ENCODE data around the gene EHMT1.
A peak's percentile ranks its signal among the peaks of the same experiment; 100 is the strongest.
"Not testable (repeated sequence)": the region's sequence is repeated elsewhere in the genome, so short reads cannot be mapped to it uniquely, and the experiment has no call there.

The EHMT1 gene

DNA sequence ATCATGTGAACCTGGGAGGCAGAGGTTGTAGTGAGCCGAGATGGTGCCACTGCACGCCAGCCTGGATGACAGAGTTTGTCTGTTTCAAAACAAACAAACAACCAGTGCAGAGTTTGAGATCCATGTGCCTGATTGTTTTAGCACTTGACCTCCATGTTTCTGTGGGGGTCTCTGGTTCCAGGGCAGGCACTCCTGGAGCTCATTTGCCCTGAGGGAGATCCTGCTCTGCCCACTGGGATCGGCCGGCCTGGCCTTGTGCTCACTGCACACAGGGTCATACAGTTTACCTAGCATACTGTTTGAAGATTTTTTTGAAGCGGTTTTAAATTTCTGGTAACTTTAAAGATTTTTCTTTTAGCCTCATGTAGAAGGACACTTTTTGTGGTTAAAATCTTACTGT lies 78.4 kb downstream of the EHMT1 start:
- DNase-seq = no peak

DNA sequence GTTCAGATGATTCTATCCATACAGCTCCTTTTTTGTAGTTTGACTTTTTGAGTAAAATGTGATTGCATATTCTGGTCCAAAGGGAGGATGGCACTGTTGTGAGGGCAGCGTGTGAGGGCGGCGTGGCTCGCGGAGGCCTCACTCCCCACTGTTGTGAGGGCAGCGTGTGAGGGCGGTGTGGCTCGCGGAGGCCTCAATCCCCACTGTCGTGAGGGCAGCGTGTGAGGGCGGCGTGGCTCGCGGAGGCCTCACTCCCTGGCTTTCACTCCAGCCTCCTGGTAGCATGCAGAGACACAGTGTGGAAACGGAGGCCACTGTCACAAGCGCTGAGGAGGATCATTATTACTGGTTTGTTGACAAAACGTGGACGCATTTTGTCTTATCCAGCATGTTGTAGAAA lies 79.0 kb downstream of the EHMT1 start:
- no peak for DNase-seq

DNA sequence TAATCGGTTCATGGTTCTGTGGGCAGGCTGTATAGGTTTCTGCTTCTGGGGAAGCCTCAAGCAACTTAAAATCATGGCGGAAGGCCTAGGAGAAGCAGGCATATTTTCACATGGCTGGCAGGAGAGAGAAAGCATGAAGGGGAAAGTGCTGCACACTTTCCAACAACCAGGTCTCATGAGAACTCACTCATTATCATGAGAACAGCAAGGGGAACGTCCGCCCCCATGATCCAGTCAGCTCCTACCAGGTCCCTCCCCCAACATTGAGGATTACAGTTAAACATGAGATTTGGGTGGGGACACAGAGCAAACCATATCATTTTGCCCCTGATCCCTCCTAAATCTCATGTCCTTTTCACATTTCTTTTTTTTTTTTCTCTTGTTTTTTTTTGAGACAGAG lies 82.1 kb downstream of the EHMT1 start:
- no peak for DNase-seq

DNA sequence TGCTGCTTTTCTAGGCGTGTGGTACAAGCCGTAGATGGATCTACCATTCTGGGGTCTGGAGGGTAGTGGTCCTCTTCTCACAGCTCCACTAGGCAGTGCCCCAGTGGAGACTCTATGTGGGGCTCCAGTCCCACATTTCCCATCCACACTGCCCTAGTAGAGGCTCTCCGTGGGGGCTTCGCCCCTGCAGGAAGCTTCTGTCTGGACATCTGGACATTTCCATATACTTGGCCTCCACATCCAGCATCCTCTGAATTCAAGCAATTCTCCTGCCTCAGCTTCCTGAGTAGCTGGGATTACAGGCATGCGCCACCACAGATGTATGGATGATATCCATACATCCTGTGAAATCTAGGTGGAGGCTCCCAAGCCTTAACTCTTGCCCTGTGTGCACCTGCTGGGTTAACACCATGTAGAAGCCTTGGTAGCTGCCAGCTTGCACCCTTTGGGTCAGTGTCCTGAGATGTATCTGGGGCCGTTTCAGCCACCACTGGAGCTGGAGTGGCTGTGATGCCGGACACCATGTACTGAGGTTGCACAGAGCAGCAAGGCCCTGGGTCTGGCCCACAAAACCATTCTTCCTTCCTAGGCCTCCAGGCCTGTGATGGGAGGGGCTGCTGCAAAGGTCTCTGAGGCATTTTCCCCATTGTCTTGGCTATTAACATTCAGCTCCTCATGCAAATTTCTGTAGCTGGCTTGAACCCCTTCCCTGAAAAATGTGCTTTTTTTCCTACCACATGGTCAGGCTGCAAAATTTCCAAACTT lies 84.0 kb downstream of the EHMT1 start:
- no peak for DNase-seq

DNA sequence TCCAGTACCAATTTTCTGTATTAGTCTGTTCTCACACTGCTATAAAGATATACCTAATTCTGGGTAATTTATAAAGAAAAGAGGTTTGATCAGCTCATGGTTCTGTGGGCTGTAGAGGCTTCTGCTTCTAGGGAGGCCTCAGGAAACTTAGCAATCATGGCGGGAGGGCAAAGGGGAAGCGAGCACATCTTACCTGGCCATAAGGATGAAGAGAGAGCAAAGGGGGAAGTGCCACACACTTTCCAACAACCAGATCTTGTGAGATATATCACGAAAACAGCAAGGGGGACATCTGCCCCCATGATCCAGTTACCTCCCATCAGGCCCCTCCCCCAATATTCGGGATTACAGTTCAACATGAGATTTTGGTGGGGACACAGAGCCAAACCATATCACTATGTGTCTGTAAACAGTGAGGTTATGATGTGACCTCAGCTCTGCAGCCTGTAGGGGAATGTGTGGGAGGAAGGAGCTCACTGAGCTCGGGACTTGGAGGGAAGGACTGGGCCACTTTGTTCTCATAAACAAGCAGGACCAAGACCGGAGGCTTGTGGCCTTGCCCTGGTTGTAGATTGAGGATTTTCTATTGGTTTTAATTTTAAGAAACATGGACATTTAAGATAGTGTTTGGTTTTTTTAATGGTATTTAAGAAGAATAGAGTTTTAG lies 85.2 kb downstream of the EHMT1 start:
- DNase-seq = no peak

DNA sequence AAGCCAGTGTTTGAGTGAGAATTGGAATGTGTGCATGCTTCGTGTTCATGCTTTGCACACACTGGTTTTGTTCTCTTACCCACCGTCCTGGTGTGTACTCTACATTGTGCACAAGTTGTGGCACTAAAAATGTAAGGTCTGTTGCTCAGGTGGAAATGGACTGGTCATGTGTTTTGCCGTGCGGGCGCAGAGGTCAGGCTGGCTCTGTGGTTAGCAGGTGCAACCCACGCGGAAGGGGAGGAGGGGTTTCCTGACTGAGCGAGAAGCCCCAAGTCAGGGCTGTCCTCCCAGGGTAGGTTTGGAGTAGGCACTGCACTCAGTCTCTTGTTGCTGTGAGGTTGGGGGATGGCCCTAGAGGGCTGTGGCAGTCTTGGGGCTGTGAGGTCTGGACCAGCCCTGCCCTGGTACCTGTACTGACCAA lies 86.6 kb downstream of the EHMT1 start:
- DNase-seq = no peak

DNA sequence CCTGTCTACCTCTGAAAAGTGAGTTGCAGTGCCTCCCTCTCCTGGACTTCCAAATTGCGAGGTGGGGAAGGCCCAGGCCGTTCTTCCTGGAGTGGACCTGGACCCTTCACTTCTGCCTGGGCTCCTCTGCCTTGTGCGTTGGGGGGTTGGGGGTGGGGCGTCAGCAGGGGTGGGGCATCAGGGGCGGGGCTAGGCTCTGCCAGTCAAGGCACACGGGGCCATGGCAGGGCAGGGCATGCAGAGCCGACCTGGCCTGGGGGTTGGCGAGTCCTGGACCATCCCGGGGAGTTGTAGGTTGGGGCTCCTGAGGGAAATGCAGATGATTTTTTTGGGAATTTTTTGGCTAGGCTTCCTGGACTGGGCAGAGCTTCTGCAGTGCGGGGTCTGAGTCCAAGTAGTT lies 87.1 kb downstream of the EHMT1 start:
- no peak for DNase-seq

DNA sequence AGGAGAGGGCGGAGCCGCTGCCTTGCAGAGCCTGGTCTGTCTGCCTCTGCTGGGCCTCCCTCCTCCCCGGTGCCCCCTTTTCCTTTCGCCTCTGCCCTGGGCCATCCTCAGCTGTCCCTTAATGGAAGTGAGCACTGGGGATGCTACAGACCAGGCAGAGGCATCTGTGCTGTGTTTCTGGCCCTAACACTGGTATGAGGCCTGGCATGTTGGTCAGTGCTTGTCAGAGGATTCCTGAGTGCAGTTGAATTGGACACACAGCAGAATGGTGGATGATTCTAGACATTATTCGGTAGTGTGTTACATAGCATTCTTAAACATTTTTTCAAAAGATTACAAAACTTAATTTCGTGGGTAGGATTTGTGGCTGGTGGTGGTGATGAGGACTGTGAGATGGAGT lies 88.6 kb downstream of the EHMT1 start:
- no peak for DNase-seq

DNA sequence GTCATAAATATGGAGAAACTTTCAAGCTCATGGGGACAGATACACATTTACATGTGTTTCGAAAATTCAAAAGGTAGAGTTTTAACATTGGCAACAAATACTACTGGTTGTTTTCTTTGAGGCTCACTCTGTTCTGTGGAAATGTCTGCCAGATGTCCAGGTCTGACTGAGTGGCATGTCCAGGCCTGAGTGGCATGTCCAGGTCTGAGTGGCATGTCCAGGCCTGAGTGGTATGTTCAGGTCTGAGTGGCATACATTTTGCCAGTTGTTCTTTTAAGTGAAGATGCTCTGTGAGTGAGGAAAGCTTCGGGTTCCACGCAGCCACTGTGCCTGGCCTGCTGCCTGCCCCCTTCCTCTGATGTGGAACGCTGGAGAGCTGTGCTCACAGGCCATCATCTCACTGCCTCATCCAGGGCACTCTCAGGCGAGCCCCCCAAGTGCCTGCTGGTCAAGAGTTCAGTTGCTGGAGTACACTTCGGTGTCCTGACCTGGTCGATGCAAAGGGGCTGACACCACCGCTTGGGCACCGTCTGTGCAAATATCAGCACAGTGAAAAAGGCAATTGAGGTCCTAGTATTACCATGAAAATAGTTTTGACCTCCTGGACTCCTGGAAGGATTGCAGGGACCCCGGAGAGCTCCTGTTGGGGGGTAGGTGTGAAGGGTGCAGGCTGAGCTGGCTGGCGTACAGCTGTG lies 89.9 kb downstream of the EHMT1 start:
- no peak for DNase-seq

DNA sequence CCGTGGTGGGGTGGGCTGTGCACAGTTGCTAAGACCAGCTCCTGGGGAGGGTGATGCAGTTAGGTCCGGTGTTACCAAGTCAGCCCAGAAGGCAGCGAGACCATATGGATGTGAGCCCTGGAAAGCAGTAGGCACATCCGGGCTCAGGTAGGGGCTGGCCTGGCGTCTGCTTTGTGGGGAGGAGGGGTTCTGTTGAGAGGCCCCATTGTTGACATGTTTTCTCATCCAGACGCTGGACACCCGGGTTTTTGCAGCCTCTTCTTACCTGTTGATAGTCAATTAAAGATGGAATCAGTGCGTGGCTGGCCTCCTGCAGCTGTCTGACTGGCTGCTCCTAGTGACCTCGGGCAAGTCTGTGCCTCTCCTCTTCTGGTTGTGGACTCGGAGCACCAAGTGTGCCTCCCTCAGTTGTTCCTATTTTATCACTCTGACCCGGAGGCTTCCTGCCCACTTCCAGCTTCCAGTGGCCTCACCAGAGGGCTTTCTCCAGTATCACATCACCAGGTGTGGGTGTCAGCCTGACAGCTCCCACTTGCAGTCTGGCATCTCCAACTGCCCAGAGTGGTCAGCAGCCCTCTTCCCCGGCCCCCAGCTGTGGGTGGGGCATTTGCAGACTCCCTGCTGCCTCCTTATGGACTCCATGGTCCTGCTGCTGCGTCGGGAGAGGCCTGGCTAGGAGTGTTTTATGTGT lies 90.8 kb downstream of the EHMT1 start:
- DNase-seq = no peak

DNA sequence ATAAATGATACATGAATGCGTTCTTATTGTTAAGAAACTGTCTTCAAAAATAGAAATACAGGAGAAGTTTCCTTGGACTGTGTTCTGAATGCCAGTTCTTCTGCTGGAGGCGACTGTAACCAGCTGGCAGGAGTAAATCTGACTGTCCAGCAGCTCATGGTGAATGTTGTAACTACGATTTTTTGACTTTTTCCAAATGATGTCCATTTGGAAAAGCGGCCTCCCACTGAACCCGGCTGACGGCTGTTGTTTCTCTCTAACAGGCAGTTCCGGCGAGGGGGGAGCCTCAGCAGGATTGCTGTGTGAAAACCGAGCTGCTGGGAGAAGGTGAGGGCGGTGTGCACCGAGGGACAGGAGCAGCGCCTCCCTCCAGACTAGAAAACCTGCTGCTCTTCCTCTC lies 91.9 kb downstream of the EHMT1 start:
- DNase-seq = no peak

DNA sequence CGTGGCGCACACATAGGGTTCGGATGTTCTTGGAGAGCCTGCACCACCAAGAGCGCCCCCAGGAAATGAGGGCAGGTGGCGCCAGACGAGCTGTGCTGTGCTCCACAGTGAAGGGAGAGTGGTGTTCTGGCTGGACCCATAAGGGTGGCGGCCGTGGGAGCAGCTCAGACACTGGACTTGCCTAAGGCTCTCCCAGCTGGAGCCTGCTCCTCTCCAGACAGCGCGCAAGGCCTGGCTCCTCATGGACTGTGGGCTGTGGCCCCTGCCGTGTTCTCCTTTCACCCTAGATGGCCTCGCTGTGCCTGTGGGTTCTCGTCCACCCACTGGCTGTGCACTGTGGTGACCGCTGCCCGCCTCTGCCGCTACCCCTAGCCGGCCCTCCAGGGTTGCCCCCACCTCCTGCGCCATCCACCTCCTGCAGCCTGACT lies 92.9 kb downstream of the EHMT1 start:
- DNase-seq = no peak

DNA sequence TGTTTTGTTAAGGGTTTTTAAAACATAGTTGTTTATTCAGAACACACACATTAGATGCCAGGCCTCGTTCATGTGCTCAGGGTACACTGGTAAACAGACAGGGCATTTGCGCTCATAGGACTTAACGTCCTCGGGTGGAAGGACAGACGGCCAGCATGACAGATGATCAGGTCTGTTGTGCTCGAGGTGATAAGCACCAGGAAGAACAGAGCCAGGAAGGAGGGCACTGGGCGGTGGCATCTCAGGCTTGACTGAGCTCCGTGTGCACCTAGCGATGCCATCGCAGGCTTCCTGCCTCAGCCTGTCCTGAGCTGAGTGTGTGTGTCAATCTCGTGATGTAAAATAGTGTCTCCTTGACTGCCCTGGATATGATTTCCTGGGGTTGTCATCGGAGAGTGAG lies 96.5 kb downstream of the EHMT1 start:
- peak; percentile 56 for DNase-seq

DNA sequence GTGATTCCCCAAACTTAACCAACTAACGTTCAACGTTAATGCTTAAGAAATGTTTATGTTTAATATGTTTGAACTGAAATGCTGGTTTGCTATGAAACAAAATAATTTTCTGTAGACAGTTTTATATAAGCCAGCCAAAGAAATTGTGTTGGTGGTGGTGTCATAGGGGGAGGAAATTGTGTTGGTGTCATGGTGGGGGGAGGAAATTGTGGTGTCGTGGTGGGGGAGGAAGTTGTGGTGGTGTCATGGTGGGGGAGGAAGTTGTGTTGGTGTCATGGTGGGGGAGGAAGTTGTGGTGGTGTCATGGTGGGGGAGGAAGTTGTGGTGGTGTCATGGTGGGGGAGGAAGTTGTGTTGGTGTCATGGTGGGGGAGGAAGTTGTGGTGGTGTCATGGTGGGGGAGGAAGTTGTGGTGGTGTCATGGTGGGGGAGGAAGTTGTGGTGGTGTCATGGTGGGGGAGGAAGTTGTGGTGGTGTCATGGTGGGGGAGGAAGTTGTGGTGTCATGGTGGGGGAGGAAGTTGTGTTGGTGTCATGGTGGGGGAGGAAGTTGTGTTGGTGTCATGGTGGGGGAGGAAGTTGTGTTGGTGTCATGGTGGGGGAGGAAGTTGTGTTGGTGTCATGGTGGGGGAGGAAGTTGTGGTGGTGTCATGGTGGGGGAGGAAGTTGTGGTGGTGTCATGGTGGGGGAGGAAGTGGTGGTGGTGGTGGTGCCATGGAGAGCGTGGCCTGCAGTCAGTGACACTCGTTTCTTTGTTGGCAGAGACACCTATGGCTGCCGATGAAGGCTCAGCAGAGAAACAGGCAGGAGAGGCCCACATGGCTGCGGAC lies 97.3 kb downstream of the EHMT1 start:
- DNase-seq = not testable (repeated sequence)

DNA sequence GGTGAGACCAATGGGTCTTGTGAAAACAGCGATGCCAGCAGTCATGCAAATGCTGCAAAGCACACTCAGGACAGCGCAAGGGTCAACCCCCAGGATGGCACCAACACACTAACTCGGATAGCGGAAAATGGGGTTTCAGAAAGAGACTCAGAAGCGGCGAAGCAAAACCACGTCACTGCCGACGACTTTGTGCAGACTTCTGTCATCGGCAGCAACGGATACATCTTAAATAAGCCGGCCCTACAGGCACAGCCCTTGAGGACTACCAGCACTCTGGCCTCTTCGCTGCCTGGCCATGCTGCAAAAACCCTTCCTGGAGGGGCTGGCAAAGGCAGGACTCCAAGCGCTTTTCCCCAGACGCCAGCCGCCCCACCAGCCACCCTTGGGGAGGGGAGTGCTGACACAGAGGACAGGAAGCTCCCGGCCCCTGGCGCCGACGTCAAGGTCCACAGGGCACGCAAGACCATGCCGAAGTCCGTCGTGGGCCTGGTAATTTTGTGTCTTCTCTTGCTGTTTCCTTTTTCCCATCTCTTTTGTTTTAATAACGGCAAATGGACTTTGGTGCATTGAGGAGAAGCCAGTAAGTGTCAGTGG lies 98.0 kb downstream of the EHMT1 start:
- no peak for DNase-seq

DNA sequence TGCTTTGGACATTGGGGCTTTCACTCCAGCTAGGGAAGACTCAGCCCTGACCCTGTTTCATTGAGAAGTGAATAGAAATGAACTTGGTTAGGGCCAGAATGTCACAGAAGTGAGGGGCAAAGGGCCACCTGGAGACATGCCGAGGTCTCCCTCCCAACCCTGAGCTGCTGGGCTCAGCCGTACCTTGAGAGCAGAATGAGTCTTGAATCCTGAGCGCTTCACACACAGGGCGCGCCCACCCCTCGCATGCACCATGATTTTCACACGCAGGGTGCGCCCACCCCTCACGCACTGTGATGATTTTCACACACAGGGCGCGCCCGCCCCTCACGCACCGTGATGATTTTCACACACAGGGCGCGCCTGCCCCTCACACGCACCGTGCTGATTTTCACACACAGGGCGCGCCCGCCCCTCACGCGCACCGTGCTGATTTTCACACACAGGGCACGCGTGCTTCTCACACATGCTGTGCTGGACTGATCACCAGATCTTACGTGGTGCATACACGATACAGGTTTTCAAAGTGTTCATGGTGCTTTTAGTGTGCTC lies 99.0 kb downstream of the EHMT1 start:
- DNase-seq = no peak

DNA sequence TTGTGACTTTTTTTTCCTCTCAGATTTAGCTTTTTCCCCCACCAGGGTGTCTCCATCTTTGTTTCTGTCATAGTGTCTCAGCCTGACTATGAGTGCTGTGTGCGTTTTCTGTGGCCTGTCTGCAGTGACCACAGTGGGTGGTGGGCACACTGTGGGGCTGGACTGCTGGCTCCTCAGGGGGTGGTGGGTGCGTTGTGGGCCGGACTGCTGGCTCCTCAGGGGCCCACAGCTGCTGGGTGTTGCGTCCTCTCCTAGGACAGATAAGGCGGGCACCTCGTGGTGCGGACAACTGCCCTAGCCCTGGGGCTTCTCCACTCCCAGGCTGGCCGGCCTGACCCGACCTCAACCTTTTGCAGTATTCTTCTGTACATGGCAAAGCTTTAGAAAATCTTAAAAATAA lies 100.4 kb downstream of the EHMT1 start:
- DNase-seq = no peak

DNA sequence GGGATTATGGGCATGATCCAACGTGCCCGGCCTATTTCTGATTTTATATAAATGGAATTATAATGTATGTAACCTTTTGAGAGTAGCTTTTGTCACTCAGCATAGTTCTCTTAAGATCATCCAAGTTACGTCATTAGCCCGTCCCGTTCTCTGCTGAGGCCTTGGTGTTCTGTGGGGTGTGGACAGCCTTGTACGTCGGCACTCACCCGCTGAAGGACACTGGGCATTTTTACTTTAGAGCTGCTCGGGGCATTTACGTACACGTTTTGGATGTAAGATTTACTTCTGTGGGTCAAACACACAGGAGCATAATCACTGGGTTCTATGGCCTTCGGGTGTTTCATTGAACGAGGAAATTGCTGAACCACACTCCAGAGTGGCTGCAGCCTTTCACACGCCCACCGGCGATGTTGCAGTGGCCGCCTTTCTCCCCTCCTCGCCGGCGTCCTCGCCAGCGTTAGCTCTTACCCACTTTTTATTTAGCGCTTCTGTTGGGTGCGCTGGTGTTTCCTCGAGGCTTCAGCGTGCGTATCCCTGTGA lies 101.8 kb downstream of the EHMT1 start:
- no peak for DNase-seq

DNA sequence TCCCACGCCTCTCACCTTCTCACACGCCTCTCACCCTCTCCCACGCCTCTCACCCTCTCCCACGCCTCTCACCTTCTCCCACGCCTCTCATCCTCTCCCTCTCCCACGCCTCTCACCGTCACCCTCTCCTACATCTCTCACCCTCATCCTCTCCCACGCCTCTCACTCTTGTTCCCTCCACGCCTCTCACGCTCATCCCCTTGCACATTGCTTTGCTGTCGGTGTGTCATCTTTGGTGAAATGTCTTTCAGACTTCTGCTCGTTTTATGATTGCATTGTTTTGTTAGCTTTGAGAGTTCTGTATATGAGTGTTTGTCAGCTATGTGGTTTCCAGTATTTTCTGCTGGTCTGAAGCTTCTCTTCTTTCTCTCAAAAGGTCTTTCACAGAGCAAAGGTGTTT lies 102.7 kb downstream of the EHMT1 start:
- no peak for DNase-seq

DNA sequence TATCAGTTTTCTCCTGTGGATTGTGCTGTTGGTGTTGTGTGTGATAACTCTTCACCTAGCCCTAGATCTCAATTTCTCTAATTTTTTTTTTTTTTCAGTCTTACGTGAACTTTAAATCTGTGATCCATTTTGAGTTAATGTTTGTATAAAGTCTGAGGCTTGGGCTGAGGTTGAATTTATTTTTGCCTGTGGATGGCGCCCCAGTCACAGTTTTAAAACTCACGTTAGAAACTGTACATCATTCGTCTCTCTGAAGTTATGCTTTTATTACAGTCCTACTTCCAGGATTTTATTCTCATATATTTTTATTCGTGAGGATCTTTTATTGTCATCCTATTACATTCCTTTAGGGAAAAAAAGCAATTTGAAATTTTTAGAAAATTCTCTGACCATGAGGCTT lies 103.1 kb downstream of the EHMT1 start:
- DNase-seq = no peak

DNA sequence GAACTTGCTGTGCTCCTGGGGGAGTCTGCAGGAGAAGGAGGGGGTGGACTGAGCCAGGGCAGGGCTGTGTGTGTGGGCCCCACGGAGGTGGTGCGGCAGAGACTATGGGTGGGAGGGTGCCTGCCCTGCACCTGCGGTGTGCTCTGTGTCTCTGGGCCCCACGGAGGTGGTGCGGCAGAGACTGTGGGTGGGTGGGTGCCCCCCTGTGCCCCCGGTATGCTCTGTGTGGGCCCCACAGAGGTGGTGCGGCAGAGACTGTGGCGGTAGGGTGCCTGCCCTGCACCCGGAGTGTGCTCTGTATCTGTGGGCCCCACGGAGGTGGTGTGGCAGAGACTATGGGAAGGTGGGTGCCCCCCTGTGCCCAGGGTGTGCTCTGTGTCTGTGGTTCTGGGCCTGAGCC lies 103.7 kb downstream of the EHMT1 start:
- no peak for DNase-seq

DNA sequence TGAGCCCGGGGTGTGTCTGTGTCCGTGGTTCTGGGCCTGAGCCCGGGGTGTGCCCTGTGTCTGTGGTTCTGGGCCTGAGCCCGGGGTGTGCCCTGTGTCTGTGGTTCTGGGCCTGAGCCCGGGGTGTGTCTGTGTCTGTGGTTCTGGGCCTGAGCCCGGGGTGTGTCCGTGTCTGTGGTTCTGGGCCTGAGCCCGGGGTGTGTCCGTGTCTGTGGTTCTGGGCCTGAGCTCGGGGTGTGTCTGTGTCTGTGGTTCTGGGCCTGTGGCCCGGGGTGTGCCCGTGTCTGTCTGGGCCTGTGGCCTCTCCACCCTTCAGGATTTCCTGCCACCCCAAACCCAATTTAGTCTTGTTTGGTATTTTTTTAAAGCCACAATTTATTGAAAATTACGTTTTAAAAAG lies 104.6 kb downstream of the EHMT1 start:
- not testable (repeated sequence) for DNase-seq
